Urinary bladder (tissue), 4 donors: ENCODE results near the gene FRYL. TPM values are rescaled to one million over a fixed set of nuclear protein-coding genes. Genes with fewer than 3 reads are reported as not detected.
A peak's percentile ranks its signal among the peaks of the same experiment; 100 is the strongest.
"Not testable (repeated sequence)": the region's sequence is repeated elsewhere in the genome, so short reads cannot be mapped to it uniquely, and the experiment has no call there.

ENCODE experiments used
- DNase-seq: peaks from one replicate; pipeline ENCODE4 v3.0.0-alpha.2; 2015; ENCODE audit errors: extremely low spot score
- H3K27ac ChIP-seq: one replicate; pipeline ENCODE4 v1.5.1; 2013; ENCODE audit warnings: low read depth, mild to moderate bottlenecking, moderate library complexity
- H3K36me3 ChIP-seq: one replicate; pipeline ENCODE4 v1.6.1; 2013; ENCODE audit warnings: mild to moderate bottlenecking, moderate library complexity; ENCODE audit not compliant: insufficient read depth
- H3K4me1 ChIP-seq: one replicate; pipeline ENCODE4 v1.6.1; 2013; ENCODE audit warnings: mild to moderate bottlenecking, moderate library complexity; ENCODE audit not compliant: insufficient read depth
- H3K4me3 ChIP-seq: one replicate; pipeline ENCODE4 v1.5.1; 2013; ENCODE audit warnings: low read depth, low read length
- WGBS: extraction: QIAGEN DNeasy Blood & Tissue Kit; methylation state at CpG from one replicate; pipeline ENCODE4 v1.1.7; 2013; 5-methylcytosine and 5-hydroxymethylcytosine counted together
- polyA plus RNA-seq: library from polyadenylated mRNA; stranded (reverse); fragments of 200-250 nt; gene quantifications from one replicate; pipeline ENCODE4 v1.2.3, GENCODE V29; 2013
- total RNA-seq: library from RNA; depleted of rRNA; stranded (reverse); fragments of >200 nt; gene quantifications from one replicate; pipeline ENCODE4 v1.2.3, GENCODE V29; 2014
- donor health status: healthy with polysubstance abuse.
- donor health status: healthy.

The FRYL gene
- 172 TPM for total RNA-seq
- 17.0 TPM for polyA plus RNA-seq

- H3K36me3 ChIP-seq: no peaks in the 10 kb centered on the region
- peak; percentile 100 for DNase-seq
- peaks cover 3% of the 10 kb centered on the region for H3K4me1 ChIP-seq
- WGBS: under 1% methylated on average over 51 of the region's 51 CpGs
- peak within 1 kb of the TSS; percentile 98 for H3K4me3 ChIP-seq
- peak within 1 kb of the TSS; percentile 96 for H3K27ac ChIP-seq
Observed at GRCh38 chr4:48779998-48780864, at the start of gene FRYL. TSS of gene FRYL (minus strand) at chr4:48780279. CDS start at chr4:48634410, 145,869 bp downstream.

DNA sequence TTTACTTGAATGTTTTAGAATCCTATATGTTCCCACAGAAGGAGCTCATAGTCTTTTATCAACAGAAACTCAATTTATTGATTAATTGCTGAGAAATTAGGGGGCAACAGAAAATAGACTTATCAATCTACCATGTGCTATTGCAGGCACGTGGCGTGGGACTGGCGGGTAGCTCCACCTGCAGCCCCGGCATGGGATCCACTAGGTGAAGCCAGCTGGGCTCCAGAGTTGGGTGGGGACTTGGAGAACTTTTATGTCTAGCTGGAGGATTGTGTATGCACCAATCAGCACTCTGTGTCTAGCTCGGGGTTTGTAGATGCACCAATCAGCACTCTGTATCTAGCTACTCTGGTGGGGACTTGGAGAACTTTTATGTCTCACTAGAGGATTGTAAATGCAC is 47.5 kb upstream of the FRYL start:
- Histone ChIP-seq H3K36me3 (no peaks in the 10 kb centered on the region), H3K4me1 (no peaks in the 10 kb centered on the region), H3K4me3 (no peak overlapping the region), H3K27ac (no peak overlapping the region)
- no peak for DNase-seq
- 92% methylated on average over 5 of the region's 5 CpGs for WGBS

- H3K4me3 ChIP-seq, H3K4me1 ChIP-seq, H3K27ac ChIP-seq, H3K36me3 ChIP-seq, DNase-seq: not testable (repeated sequence)
- WGBS: 66% methylated on average over 2 of the region's 2 CpGs
Observed at GRCh38 chr4:48821431-48821830, 41.4 kb upstream of the FRYL start.

GRCh38 chr4:48816971-48817370 is 36.9 kb upstream of the FRYL start:
- 87% methylated on average over 6 of the region's 6 CpGs for WGBS

DNA sequence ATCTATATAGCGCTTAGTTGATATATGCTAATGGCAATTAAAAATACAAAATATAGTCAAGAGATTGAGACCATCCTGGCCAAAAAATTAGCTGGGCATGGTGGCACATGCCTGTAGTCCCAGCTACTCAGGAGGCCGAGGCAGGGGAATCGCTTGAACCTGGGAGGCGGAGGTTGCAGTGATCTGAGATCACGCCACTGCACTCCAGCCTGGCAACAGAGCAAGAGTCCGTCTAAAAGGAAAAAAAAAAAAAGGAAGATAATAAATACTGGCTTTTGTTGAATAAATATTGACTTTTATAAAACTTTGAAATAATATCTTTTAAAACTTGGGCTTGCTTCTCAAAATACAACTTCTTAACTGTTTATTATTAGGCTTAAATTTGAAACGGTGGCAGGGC is 36.2 kb upstream of the FRYL start:
- H3K27ac ChIP-seq, H3K4me3 ChIP-seq, H3K36me3 ChIP-seq, H3K4me1 ChIP-seq, DNase-seq: not testable (repeated sequence)
- 60% methylated on average over 7 of the region's 7 CpGs for WGBS

More at GRCh38 chr4:48816971-48817370, 36.9 kb upstream of the FRYL start:
- no peak for DNase-seq
- H3K4me3 ChIP-seq: no peak overlapping the region
- H3K36me3 ChIP-seq: no peaks in the 10 kb centered on the region
- H3K27ac ChIP-seq: no peak overlapping the region
- no peaks in the 10 kb centered on the region for H3K4me1 ChIP-seq

- Histone ChIP-seq H3K4me3 (no peak overlapping the region), H3K36me3 (no peaks in the 10 kb centered on the region), H3K4me1 (no peaks in the 10 kb centered on the region), H3K27ac (no peak overlapping the region)
- no peak for DNase-seq
- WGBS: 14% methylated on average over 2 of the region's 2 CpGs
Observed at GRCh38 chr4:48815483-48815882, 35.4 kb upstream of the FRYL start.

- no peaks in the 10 kb centered on the region for H3K4me1 ChIP-seq
- 87% methylated on average over 1 of the region's 1 CpG for WGBS
Observed at GRCh38 chr4:48813964-48814363, 33.9 kb upstream of the FRYL start.

GRCh38 chr4:48812866-48813265 is 32.8 kb upstream of the FRYL start:
- H3K36me3 ChIP-seq: no peaks in the 10 kb centered on the region
- H3K4me1 ChIP-seq: no peaks in the 10 kb centered on the region
- H3K4me3 ChIP-seq: no peak overlapping the region
- 76% methylated on average over 6 of the region's 6 CpGs for WGBS
- DNase-seq: no peak
- no peak overlapping the region for H3K27ac ChIP-seq

More at GRCh38 chr4:48813964-48814363, 33.9 kb upstream of the FRYL start:
- Histone ChIP-seq H3K36me3 (no peaks in the 10 kb centered on the region), H3K4me3 (no peak overlapping the region), H3K27ac (no peak overlapping the region)
- no peak for DNase-seq

- no peaks in the 10 kb centered on the region for H3K4me1 ChIP-seq
- no peak for DNase-seq
- no peaks in the 10 kb centered on the region for H3K36me3 ChIP-seq
- H3K27ac ChIP-seq: no peak overlapping the region
- WGBS: 82% methylated on average over 8 of the region's 8 CpGs
- H3K4me3 ChIP-seq: no peak overlapping the region
Observed at GRCh38 chr4:48804584-48805301, 24.7 kb upstream of the FRYL start.

- Histone ChIP-seq H3K36me3 (no peaks in the 10 kb centered on the region), H3K4me1 (no peaks in the 10 kb centered on the region), H3K4me3 (no peak overlapping the region), H3K27ac (no peak overlapping the region)
- 57% methylated on average over 3 of the region's 3 CpGs for WGBS
- DNase-seq: no peak
Observed at GRCh38 chr4:48801016-48801715, 21.1 kb upstream of the FRYL start.

- H3K4me1 ChIP-seq, H3K36me3 ChIP-seq, DNase-seq, H3K4me3 ChIP-seq, H3K27ac ChIP-seq: not testable (repeated sequence)
- 87% methylated on average over 2 of the region's 2 CpGs for WGBS
Observed at GRCh38 chr4:48800155-48800554, 20.1 kb upstream of the FRYL start.

GRCh38 chr4:48799157-48799556 is 19.1 kb upstream of the FRYL start:
- no peak overlapping the region for H3K4me3 ChIP-seq
- no peak overlapping the region for H3K27ac ChIP-seq
- no peaks in the 10 kb centered on the region for H3K4me1 ChIP-seq
- DNase-seq: no peak
- no peaks in the 10 kb centered on the region for H3K36me3 ChIP-seq
- WGBS: 47% methylated on average over 2 of the region's 2 CpGs

GRCh38 chr4:48798117-48798516 is 18.0 kb upstream of the FRYL start:
- no peaks in the 10 kb centered on the region for H3K36me3 ChIP-seq
- no peak overlapping the region for H3K4me3 ChIP-seq
- no peak overlapping the region for H3K27ac ChIP-seq
- no peak for DNase-seq
- 85% methylated on average over 2 of the region's 2 CpGs for WGBS
- no peaks in the 10 kb centered on the region for H3K4me1 ChIP-seq
